ENCODE measurements around the gene NRCAM. TPM values are rescaled to one million over a fixed set of nuclear protein-coding genes. Genes with fewer than 3 reads are reported as not detected.

The NRCAM gene
- total and polyA plus RNA-seq, 2 donors (not counting 1 experiment from before 2014, with no cell fraction given) = 0.75 to 4.6 TPM

- Histone ChIP-seq H3K9me3 (ENCODE audit: control extremely low read depth in 1 of 3, control insufficient read depth in 2 of 3, insufficient read depth in 1 of 3, low read length in 2 of 3) (no peaks in the 10 kb centered on the region), H3K4me1 (ENCODE audit: control insufficient read depth in 2 of 2, insufficient read depth in 2 of 2, low read length in 2 of 2) (peaks cover 0 to 4% of the 10 kb centered on the region in 2 donors), H3K36me3 (replicated peaks in 1 of 2; ENCODE audit: control extremely low read depth in 1 of 2, control insufficient read depth in 1 of 2, extremely low read depth in 1 of 2, insufficient read depth in 2 of 2, low read length in 1 of 2) (no peaks in the 10 kb centered on the region), H3K79me2 (ENCODE audit: control insufficient read depth, insufficient read depth, low read length) (no peaks in the 10 kb centered on the region), H3K4me3 (ENCODE audit: control extremely low read depth in 1 of 5, extremely low read depth in 1 of 5, insufficient read depth in 1 of 5, low read depth in 2 of 5, low read length in 4 of 5) (no peak overlapping the region), H3K27me3 (replicated peaks in 1 of 4; ENCODE audit: control extremely low read depth in 1 of 4, control insufficient read depth in 3 of 4, insufficient read depth in 4 of 4, low read length in 3 of 4) (peaks cover 0 to 2% (median 0%) of the 10 kb centered on the region in 4 experiments), H3K27ac (ENCODE audit: low read length in 2 of 2) (no peak overlapping the region), H3K9ac (ENCODE audit: low read length) (no peak overlapping the region), H2AFZ (ENCODE audit: insufficient read depth, low read depth, low read length, poor library complexity, severe bottlenecking) (no peak overlapping the region), H3K4me2 (replicated peaks; ENCODE audit: low read depth, low read length, poor library complexity, severe bottlenecking) (no peak overlapping the region), H4K20me1 (ENCODE audit: control insufficient read depth, insufficient read depth, low read length, poor library complexity, severe bottlenecking) (no peaks in the 10 kb centered on the region)
- POLR2A ChIA-PET = no interaction called here
- CTCF ChIA-PET = interaction anchor here (0.9 to 1.1 kb wide), 2 partner anchors 72 to 117 kb away, joined by 3 to 4 read pairs; no protein-coding TSS in a partner anchor
- peaks cover 9% of the 10 kb centered on the region for H3K4me1 Mint-ChIP-seq
- TF ChIP-seq EZH2 (IDR thresholded peaks at IDR 0.05; ENCODE audit: borderline replicate concordance, insufficient read depth, low read depth, low read length, poor library complexity, severe bottlenecking) (no peak), CTCF (IDR thresholded peaks at IDR 0.05) (no peak)
- no peaks in the 10 kb centered on the region for H3K27me3 Mint-ChIP-seq
- no peak overlapping the region for H3K4me3 Mint-ChIP-seq
- ATAC-seq (ENCODE audit: low read depth) (no peak), DNase-seq (no peak)
- H3K27ac Mint-ChIP-seq = no peak overlapping the region
- intact Hi-C loops (cut with micrococcal nuclease) = loop anchor here (10.0 kb wide), 1 partner anchor 196 kb away; no protein-coding TSS in a partner anchor
- no peaks in the 10 kb centered on the region for H3K9me3 Mint-ChIP-seq (ENCODE audit: insufficient read depth)
Measured at GRCh38 chr7:108380517-108380916, 75.7 kb downstream of the NRCAM start.

- H3K9me3 Mint-ChIP-seq (ENCODE audit: insufficient read depth) = no peaks in the 10 kb centered on the region
- DNase-seq = no peak
- no peak overlapping the region for H3K4me2 ChIP-seq (replicated peaks; ENCODE audit: low read depth, low read length, poor library complexity, severe bottlenecking)
- no peak overlapping the region for H3K4me3 ChIP-seq (ENCODE audit: control extremely low read depth in 1 of 5, extremely low read depth in 1 of 5, insufficient read depth in 1 of 5, low read depth in 2 of 5, low read length in 4 of 5)
- intact Hi-C loops (cut with micrococcal nuclease) = no loop called here
- peaks cover 0 to 4% (median 0%) of the 10 kb centered on the region in 4 experiments for H3K27me3 ChIP-seq (replicated peaks in 1 of 4; ENCODE audit: control extremely low read depth in 1 of 4, control insufficient read depth in 3 of 4, insufficient read depth in 4 of 4, low read length in 3 of 4)
- H3K9ac ChIP-seq (ENCODE audit: low read length) = no peak overlapping the region
- H3K4me1 ChIP-seq (ENCODE audit: control insufficient read depth in 2 of 2, insufficient read depth in 2 of 2, low read length in 2 of 2) = no peaks in the 10 kb centered on the region
- H3K9me3 ChIP-seq (ENCODE audit: control extremely low read depth in 1 of 3, control insufficient read depth in 2 of 3, insufficient read depth in 1 of 3, low read length in 2 of 3) = peaks cover 0 to 2% (median 0%) of the 10 kb centered on the region in 3 donors
- H3K4me3 Mint-ChIP-seq = no peak overlapping the region
- H2AFZ ChIP-seq (ENCODE audit: insufficient read depth, low read depth, low read length, poor library complexity, severe bottlenecking) = no peak overlapping the region
- H3K4me1 Mint-ChIP-seq = no peaks in the 10 kb centered on the region
- no peaks in the 10 kb centered on the region for H3K27me3 Mint-ChIP-seq
- no peaks in the 10 kb centered on the region for H4K20me1 ChIP-seq (ENCODE audit: control insufficient read depth, insufficient read depth, low read length, poor library complexity, severe bottlenecking)
- no peak overlapping the region for H3K27ac Mint-ChIP-seq
- CTCF ChIA-PET = no interaction called here
- no peak overlapping the region for H3K27ac ChIP-seq (ENCODE audit: low read length in 2 of 2)
- no peaks in the 10 kb centered on the region for H3K36me3 ChIP-seq (replicated peaks in 1 of 2; ENCODE audit: control extremely low read depth in 1 of 2, control insufficient read depth in 1 of 2, extremely low read depth in 1 of 2, insufficient read depth in 2 of 2, low read length in 1 of 2)
- H3K79me2 ChIP-seq (ENCODE audit: control insufficient read depth, insufficient read depth, low read length) = no peaks in the 10 kb centered on the region
- POLR2A ChIA-PET = no interaction called here
- TF ChIP-seq EZH2 (IDR thresholded peaks at IDR 0.05; ENCODE audit: borderline replicate concordance, insufficient read depth, low read depth, low read length, poor library complexity, severe bottlenecking) (no peak), CTCF (IDR thresholded peaks at IDR 0.05) (no peak)
- no peak for ATAC-seq (ENCODE audit: low read depth)
Measured at GRCh38 chr7:108376206-108376605, 80.0 kb downstream of the NRCAM start.

Measured in B cell (primary cell).